Testis (tissue), 2 donors: ENCODE measurements around the gene PAPPA2.

Experiments used
- POLR2A ChIP-seq: fragments of 450-650 bp; IDR thresholded peaks from one replicate; pipeline ENCODE4 v1.6.1; 2017; ENCODE audit warnings: antibody characterized with exemption, mild to moderate bottlenecking, moderate library complexity
- TF ChIP-seq, protein P1 (sequence below), 3 experiments: fragments of 450-650 bp in 2 of 3; fragments of 200-600 bp in 1 of 3; sonication (generic) in 1 of 3; IDR thresholded peaks; one replicate each; pipeline ENCODE4 v1.5.1; 2016 to 2019; ENCODE audit warnings: antibody characterized with exemption in 3 of 3, mild to moderate bottlenecking in 2 of 3, moderate library complexity in 1 of 3

DNA sequence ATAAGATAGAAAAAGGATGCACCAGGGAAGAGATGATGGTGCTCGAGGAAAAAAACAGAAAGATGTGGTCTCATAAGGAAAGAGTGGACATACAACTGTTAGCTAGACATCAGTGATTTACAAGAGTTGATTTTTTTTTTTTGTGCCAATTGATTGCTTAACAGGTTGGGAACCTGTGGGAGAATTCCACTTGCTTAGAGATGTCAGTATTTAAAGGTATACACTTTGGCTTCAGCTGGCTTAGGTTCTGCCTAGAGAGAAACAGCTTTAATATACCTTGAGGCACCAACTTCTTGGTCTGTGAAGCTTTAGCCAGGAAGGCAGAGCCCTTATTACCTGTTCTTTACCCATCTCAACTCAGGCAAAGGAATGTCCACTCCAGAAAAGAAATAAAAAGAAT is 303.8 kb downstream of the PAPPA2 start:
- TF ChIP-seq POLR2A = no peak
- TF ChIP-seq, protein P1, sequence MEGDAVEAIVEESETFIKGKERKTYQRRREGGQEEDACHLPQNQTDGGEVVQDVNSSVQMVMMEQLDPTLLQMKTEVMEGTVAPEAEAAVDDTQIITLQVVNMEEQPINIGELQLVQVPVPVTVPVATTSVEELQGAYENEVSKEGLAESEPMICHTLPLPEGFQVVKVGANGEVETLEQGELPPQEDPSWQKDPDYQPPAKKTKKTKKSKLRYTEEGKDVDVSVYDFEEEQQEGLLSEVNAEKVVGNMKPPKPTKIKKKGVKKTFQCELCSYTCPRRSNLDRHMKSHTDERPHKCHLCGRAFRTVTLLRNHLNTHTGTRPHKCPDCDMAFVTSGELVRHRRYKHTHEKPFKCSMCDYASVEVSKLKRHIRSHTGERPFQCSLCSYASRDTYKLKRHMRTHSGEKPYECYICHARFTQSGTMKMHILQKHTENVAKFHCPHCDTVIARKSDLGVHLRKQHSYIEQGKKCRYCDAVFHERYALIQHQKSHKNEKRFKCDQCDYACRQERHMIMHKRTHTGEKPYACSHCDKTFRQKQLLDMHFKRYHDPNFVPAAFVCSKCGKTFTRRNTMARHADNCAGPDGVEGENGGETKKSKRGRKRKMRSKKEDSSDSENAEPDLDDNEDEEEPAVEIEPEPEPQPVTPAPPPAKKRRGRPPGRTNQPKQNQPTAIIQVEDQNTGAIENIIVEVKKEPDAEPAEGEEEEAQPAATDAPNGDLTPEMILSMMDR (IDR thresholded peaks at IDR 0.05) = no peak
